CD4-positive, alpha-beta T cell (primary cell): ENCODE measurements around the gene GPR17. TPM values are rescaled to one million over a fixed set of nuclear protein-coding genes. Genes with fewer than 3 reads are reported as not detected.

ENCODE experiments used
- ATAC-seq: fragments of 200-7000 bp; cut with Tn5 transposase; one replicate; pipeline ENCODE4 v1.10.0; 2022; ENCODE audit warnings: mild to moderate bottlenecking; ENCODE audit not compliant: poor library complexity
- CTCF ChIA-PET: fragments of 350-600 bp; sonication (Branson Sonifier 250); formaldehyde crosslinking; loops from one replicate; lab custom pipeline; 2021; ENCODE audit warnings: antibody characterized with exemption, inconsistent platforms; lab: Charles Lee
- POLR2A ChIA-PET: fragments of 350-600 bp; sonication (Branson Sonifier 250); formaldehyde crosslinking; loops from one replicate; lab custom pipeline; 2021; ENCODE audit warnings: antibody characterized with exemption, inconsistent platforms; lab: Charles Lee
- DNase-seq, 14 experiments: peaks; one replicate each; pipeline ENCODE4 v3.0.0-alpha.2; 2013 to 2020; ENCODE audit warnings: mixed read lengths in 2 of 14
- H3K27ac ChIP-seq, 2 donors: one replicate each; pipeline versions ENCODE4 v1.5.1 to v1.7.0; 2013; ENCODE audit warnings: low read length in 2 of 2, low read depth in 1 of 2, mild to moderate bottlenecking in 1 of 2
- H3K27me3 ChIP-seq, 2 experiments: 1 replicate in 1 of 2; 2 replicates in 1 of 2; pipeline versions ENCODE4 v1.6.1 to v1.7.0; 2013; ENCODE audit warnings: low read length in 2 of 2, control low read depth in 1 of 2, mild to moderate bottlenecking in 1 of 2, moderate library complexity in 1 of 2; ENCODE audit not compliant: insufficient read depth in 2 of 2, control insufficient read depth in 1 of 2
- H3K36me3 ChIP-seq: one replicate; pipeline ENCODE4 v1.6.1; 2013; ENCODE audit warnings: low read length, control low read depth; ENCODE audit not compliant: insufficient read depth
- H3K4me1 ChIP-seq: one replicate; pipeline ENCODE4 v1.6.1; 2013; ENCODE audit warnings: low read length, control low read depth; ENCODE audit not compliant: insufficient read depth
- H3K4me3 ChIP-seq: one replicate; pipeline ENCODE4 v1.5.1; 2013; ENCODE audit warnings: mild to moderate bottlenecking, low read length, moderate library complexity
- H3K9me3 ChIP-seq, 2 experiments: 1 replicate in 1 of 2; 2 replicates in 1 of 2; pipeline versions ENCODE4 v1.6.1 to v1.7.0; 2013; ENCODE audit warnings: low read length in 2 of 2, mild to moderate bottlenecking in 2 of 2, control low read depth in 1 of 2, moderate library complexity in 1 of 2; ENCODE audit not compliant: control insufficient read depth in 1 of 2, insufficient read depth in 1 of 2
- H3K27ac Mint-ChIP-seq: one replicate; pipeline ENCODE4 v1.8.0; 2020; ENCODE audit warnings: mixed read lengths
- H3K27me3 Mint-ChIP-seq: one replicate; pipeline ENCODE4 v1.8.0; 2021; ENCODE audit warnings: mixed read lengths
- H3K36me3 Mint-ChIP-seq: one replicate; pipeline ENCODE4 v1.8.0; 2021; ENCODE audit warnings: low read depth, mixed read lengths
- H3K4me1 Mint-ChIP-seq: one replicate; pipeline ENCODE4 v1.8.0; 2021; ENCODE audit warnings: low read depth, mixed read lengths
- H3K4me3 Mint-ChIP-seq: one replicate; pipeline ENCODE4 v1.8.0; 2020; ENCODE audit warnings: mild to moderate bottlenecking, mixed read lengths
- H3K9me3 Mint-ChIP-seq: one replicate; pipeline ENCODE4 v1.8.0; 2020; ENCODE audit warnings: mixed read lengths
- CTCF ChIP-seq: fragments of 200-600 bp; IDR thresholded peaks from one replicate; pipeline ENCODE4 v1.8.0; 2022; ENCODE audit warnings: antibody characterized with exemption, mild to moderate bottlenecking
- intact Hi-C, 2 experiments: fragments of 100-400 bp; cut with DNase I in 1 of 2; cut with micrococcal nuclease in 1 of 2; formaldehyde crosslinking; loops; one replicate each; pipeline versions ENCODE4 v1.15.1 to v1.9.0; 2023 to 2025; cut with DNase I, micrococcal nuclease
- total RNA-seq, 174 experiments: library from RNA in 2 of 174; stranded (reverse) in 2 of 174; gene quantifications; one replicate each; pipeline ENCODE4 v1.2.3 and lab custom pipeline; 2021 to 2026

Gene GPR17
- total RNA-seq, 2 experiments from 2014 or later: not detected

- Mint-ChIP-seq H3K27ac (peak overlapping the region; percentile 94), H3K9me3 (no peaks in the 10 kb centered on the region), H3K4me1 (peaks cover 71% of the 10 kb centered on the region), H3K4me3 (no peak overlapping the region), H3K27me3 (no peaks in the 10 kb centered on the region), H3K36me3 (no peaks in the 10 kb centered on the region)
- H3K36me3 ChIP-seq: peaks cover 3% of the 10 kb centered on the region
- no peaks in the 10 kb centered on the region for H3K27me3 ChIP-seq
- intact Hi-C loops: no loop called here
- CTCF ChIA-PET: no interaction called here
- POLR2A ChIA-PET: no interaction called here
- H3K4me3 ChIP-seq: no peak overlapping the region
- no peak for TF ChIP-seq CTCF
- peaks cover 86% of the 10 kb centered on the region for H3K4me1 ChIP-seq
- H3K27ac ChIP-seq: no peak overlapping the region
- ATAC-seq (no peak), DNase-seq (no peak)
- H3K9me3 ChIP-seq: no peaks in the 10 kb centered on the region
Observed at GRCh38 chr2:127634626-127635379, 11.2 kb upstream of the GPR17 start.

- Mint-ChIP-seq H3K4me3 (no peak overlapping the region), H3K9me3 (no peaks in the 10 kb centered on the region), H3K27me3 (no peaks in the 10 kb centered on the region), H3K36me3 (no peaks in the 10 kb centered on the region), H3K27ac (peak overlapping the region; percentile 94), H3K4me1 (peaks cover 74% of the 10 kb centered on the region)
- peaks cover 3% of the 10 kb centered on the region for H3K36me3 ChIP-seq
- H3K27me3 ChIP-seq: no peaks in the 10 kb centered on the region
- ATAC-seq: no peak
- no peak for TF ChIP-seq CTCF
- peak overlapping the region in 1 of 2 donors; percentile 21 for H3K27ac ChIP-seq
- no peaks in the 10 kb centered on the region for H3K9me3 ChIP-seq
- CTCF ChIA-PET: no interaction called here
- DNase-seq: no peak
- POLR2A ChIA-PET: no interaction called here
- intact Hi-C loops: no loop called here
- H3K4me1 ChIP-seq: peaks cover 94% of the 10 kb centered on the region
- no peak overlapping the region for H3K4me3 ChIP-seq
Observed at GRCh38 chr2:127635380-127636237, 10.3 kb upstream of the GPR17 start.

GRCh38 chr2:127636248-127637235 is 9.4 kb upstream of the GPR17 start:
- Mint-ChIP-seq H3K27ac (peak overlapping the region; percentile 94), H3K9me3 (no peaks in the 10 kb centered on the region)
- H3K27ac ChIP-seq: peak overlapping the region; percentile 21 to 45

More at GRCh38 chr2:127636248-127637235, 9.4 kb upstream of the GPR17 start:
- Mint-ChIP-seq H3K27me3 (no peaks in the 10 kb centered on the region), H3K4me1 (peaks cover 78% of the 10 kb centered on the region), H3K4me3 (peak overlapping the region; percentile 54), H3K36me3 (no peaks in the 10 kb centered on the region)
- no peak for DNase-seq
- H3K27me3 ChIP-seq: no peaks in the 10 kb centered on the region
- no peak for ATAC-seq
- intact Hi-C loops: no loop called here
- no peaks in the 10 kb centered on the region for H3K9me3 ChIP-seq
- TF ChIP-seq CTCF: no peak
- ChIA-PET POLR2A (no interaction called here), CTCF (no interaction called here)
- peaks cover 100% of the 10 kb centered on the region for H3K4me1 ChIP-seq
- H3K36me3 ChIP-seq: peaks cover 3% of the 10 kb centered on the region
- no peak overlapping the region for H3K4me3 ChIP-seq
